GM19025 (cell line): ENCODE measurements around the gene MMP17.

Experiments
- ATAC-seq: cut with Tn5 transposase; IDR thresholded peaks from one replicate; pipeline ENCODE4 v1.9.1; 2021; ENCODE audit warnings: mild to moderate bottlenecking, low read depth, moderate library complexity; ENCODE audit not compliant: unreplicated experiment

Gene MMP17

GRCh38 chr12:131829791-131830334, 1.7 kb downstream of the MMP17 start:
- ATAC-seq = no peak

GRCh38 chr12:131830335-131830913, 2.2 kb downstream of the MMP17 start:
- ATAC-seq = no peak

- no peak for ATAC-seq
Measured at GRCh38 chr12:131830914-131831571, 2.9 kb downstream of the MMP17 start.

GRCh38 chr12:131831635-131832041, 3.4 kb downstream of the MMP17 start:
- ATAC-seq = no peak

- no peak for ATAC-seq
Measured at GRCh38 chr12:131832321-131833231, 4.4 kb downstream of the MMP17 start.

GRCh38 chr12:131833288-131833895, 5.2 kb downstream of the MMP17 start:
- ATAC-seq = no peak

- ATAC-seq = no peak
Measured at GRCh38 chr12:131833896-131834641, 5.9 kb downstream of the MMP17 start.

GRCh38 chr12:131834798-131835615, 6.8 kb downstream of the MMP17 start:
- ATAC-seq = no peak

GRCh38 chr12:131835616-131836171, 7.5 kb downstream of the MMP17 start:
- no peak for ATAC-seq

GRCh38 chr12:131836193-131836592, 8.0 kb downstream of the MMP17 start:
- ATAC-seq = no peak

- ATAC-seq = no peak
Measured at GRCh38 chr12:131836714-131837397, 8.7 kb downstream of the MMP17 start.

- no peak for ATAC-seq
Measured at GRCh38 chr12:131840643-131841416, 12.6 kb downstream of the MMP17 start.

GRCh38 chr12:131841547-131841946, 13.4 kb downstream of the MMP17 start:
- ATAC-seq = no peak

GRCh38 chr12:131842169-131842568, 14.0 kb downstream of the MMP17 start:
- ATAC-seq = no peak

- no peak for ATAC-seq
Measured at GRCh38 chr12:131843527-131843926, 15.3 kb downstream of the MMP17 start.

- no peak for ATAC-seq
Measured at GRCh38 chr12:131844140-131844539, 15.9 kb downstream of the MMP17 start.

GRCh38 chr12:131844656-131845055, 16.5 kb downstream of the MMP17 start:
- ATAC-seq = no peak

- ATAC-seq = no peak
Measured at GRCh38 chr12:131845121-131845520, 16.9 kb downstream of the MMP17 start.
